Measurements from ENCODE around the gene CISH.

GRCh38 chr3:50628601-50629000, 17.0 kb upstream of the CISH start:
- TF ChIP-seq CTCF (IDR thresholded peaks at IDR 0.05 in 2 of 3, conservative IDR thresholded peaks at IDR 0.05 in 1 of 3; ENCODE audit: control insufficient read depth in 2 of 3, extremely low read depth in 1 of 3, insufficient read depth in 1 of 3, low read depth in 3 of 3, low read length in 3 of 3) (no peak), LARP7 (IDR thresholded peaks at IDR 0.05) (no peak), ATF2 (IDR thresholded peaks at IDR 0.05; ENCODE audit: low read length) (no peak), EP300 (IDR thresholded peaks at IDR 0.05; ENCODE audit: borderline replicate concordance in 1 of 2, control insufficient read depth in 1 of 2, low read depth in 2 of 2, low read length in 2 of 2) (no peak), CREB1 (IDR thresholded peaks at IDR 0.05; ENCODE audit: low read depth) (no peak), PAX8 (IDR thresholded peaks at IDR 0.05) (no peak), MYC (IDR thresholded peaks at IDR 0.05; ENCODE audit: insufficient read depth, insufficient read length, insufficient replicate concordance, low read length, severe bottlenecking) (no peak), ZNF274 (IDR thresholded peaks at IDR 0.05; ENCODE audit: insufficient read depth, insufficient read length) (no peak), EZH2 (IDR thresholded peaks at IDR 0.05; ENCODE audit: borderline replicate concordance, control insufficient read depth, low read depth, low read length) (no peak), BRCA1 (IDR thresholded peaks at IDR 0.05; ENCODE audit: low read depth, low read length) (no peak)

All from GM12878 (cell line).